Parathyroid adenoma (tissue), 2 donors: ENCODE results near the gene PRKAB1.

Experiments used
- H2AFZ ChIP-seq: fragments of 300-600 bp; sonication (generic); one replicate; pipeline ENCODE4 v1.7.0; 2017; ENCODE audit warnings: antibody characterized with exemption, mild to moderate bottlenecking
- H3K27ac ChIP-seq: fragments of 300-600 bp; sonication (generic); one replicate; pipeline ENCODE4 v1.7.0; 2017
- H3K27me3 ChIP-seq: fragments of 300-600 bp; sonication (generic); one replicate; pipeline ENCODE4 v1.7.0; 2017; ENCODE audit warnings: low read length; ENCODE audit not compliant: control insufficient read depth, insufficient read depth
- H3K36me3 ChIP-seq: fragments of 300-600 bp; sonication (generic); one replicate; pipeline ENCODE4 v1.7.0; 2017; ENCODE audit warnings: low read length; ENCODE audit not compliant: control insufficient read depth, insufficient read depth
- H3K4me1 ChIP-seq: fragments of 300-600 bp; sonication (generic); one replicate; pipeline ENCODE4 v1.7.0; 2017; ENCODE audit warnings: control low read depth
- H3K4me2 ChIP-seq: fragments of 300-600 bp; sonication (generic); one replicate; pipeline ENCODE4 v1.7.0; 2017; ENCODE audit warnings: low read length
- H3K4me3 ChIP-seq: fragments of 300-600 bp; sonication (generic); one replicate; pipeline ENCODE4 v1.7.0; 2017; ENCODE audit warnings: low read depth, low read length
- H3K79me2 ChIP-seq: fragments of 300-600 bp; sonication (generic); one replicate; pipeline ENCODE4 v1.7.0; 2017; ENCODE audit warnings: control low read depth
- H3K9ac ChIP-seq: fragments of 300-600 bp; sonication (generic); one replicate; pipeline ENCODE4 v1.7.0; 2017; ENCODE audit warnings: mild to moderate bottlenecking
- H3K9me3 ChIP-seq: fragments of 300-600 bp; sonication (generic); one replicate; pipeline ENCODE4 v1.7.0; 2017; ENCODE audit warnings: low read length; ENCODE audit not compliant: control insufficient read depth
- TF ChIP-seq, protein P1 (sequence below): fragments of 300-600 bp; sonication (generic); IDR thresholded peaks from one replicate; pipeline ENCODE4 v1.7.0; 2017; ENCODE audit warnings: antibody characterized with exemption, mild to moderate bottlenecking
- donor health status: primary hyperparathyroidism.

PRKAB1 gene

DNA sequence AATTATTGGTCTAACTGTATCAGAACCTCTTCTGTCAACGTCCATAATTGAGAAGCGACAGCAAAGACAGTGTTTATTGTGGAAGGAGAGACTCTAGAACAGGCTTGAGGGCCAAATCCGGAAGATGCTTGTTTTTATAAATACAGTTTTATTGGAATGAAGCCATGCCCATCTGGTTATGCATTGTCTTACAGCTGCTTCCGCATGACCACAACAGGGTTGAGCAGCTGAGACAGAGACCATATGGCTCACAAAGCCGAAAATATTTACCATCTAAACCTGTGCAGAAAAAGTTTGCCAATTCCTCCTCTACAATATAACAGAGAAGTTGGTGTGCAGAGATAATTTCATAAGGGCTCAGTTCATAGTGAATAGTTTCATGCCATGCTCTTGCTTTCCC lies 24.5 kb downstream of the PRKAB1 start:
- Histone ChIP-seq H2AFZ (peak overlapping the region; percentile 66), H3K9ac (no peak overlapping the region), H3K4me2 (no peak overlapping the region), H3K9me3 (no peaks in the 10 kb centered on the region), H3K27ac (peak overlapping the region; percentile 50), H3K4me1 (peaks cover 16% of the 10 kb centered on the region), H3K79me2 (no peaks in the 10 kb centered on the region), H3K36me3 (no peaks in the 10 kb centered on the region), H3K27me3 (no peaks in the 10 kb centered on the region), H3K4me3 (no peak overlapping the region)
- TF ChIP-seq, protein P1, sequence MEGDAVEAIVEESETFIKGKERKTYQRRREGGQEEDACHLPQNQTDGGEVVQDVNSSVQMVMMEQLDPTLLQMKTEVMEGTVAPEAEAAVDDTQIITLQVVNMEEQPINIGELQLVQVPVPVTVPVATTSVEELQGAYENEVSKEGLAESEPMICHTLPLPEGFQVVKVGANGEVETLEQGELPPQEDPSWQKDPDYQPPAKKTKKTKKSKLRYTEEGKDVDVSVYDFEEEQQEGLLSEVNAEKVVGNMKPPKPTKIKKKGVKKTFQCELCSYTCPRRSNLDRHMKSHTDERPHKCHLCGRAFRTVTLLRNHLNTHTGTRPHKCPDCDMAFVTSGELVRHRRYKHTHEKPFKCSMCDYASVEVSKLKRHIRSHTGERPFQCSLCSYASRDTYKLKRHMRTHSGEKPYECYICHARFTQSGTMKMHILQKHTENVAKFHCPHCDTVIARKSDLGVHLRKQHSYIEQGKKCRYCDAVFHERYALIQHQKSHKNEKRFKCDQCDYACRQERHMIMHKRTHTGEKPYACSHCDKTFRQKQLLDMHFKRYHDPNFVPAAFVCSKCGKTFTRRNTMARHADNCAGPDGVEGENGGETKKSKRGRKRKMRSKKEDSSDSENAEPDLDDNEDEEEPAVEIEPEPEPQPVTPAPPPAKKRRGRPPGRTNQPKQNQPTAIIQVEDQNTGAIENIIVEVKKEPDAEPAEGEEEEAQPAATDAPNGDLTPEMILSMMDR = no peak

DNA sequence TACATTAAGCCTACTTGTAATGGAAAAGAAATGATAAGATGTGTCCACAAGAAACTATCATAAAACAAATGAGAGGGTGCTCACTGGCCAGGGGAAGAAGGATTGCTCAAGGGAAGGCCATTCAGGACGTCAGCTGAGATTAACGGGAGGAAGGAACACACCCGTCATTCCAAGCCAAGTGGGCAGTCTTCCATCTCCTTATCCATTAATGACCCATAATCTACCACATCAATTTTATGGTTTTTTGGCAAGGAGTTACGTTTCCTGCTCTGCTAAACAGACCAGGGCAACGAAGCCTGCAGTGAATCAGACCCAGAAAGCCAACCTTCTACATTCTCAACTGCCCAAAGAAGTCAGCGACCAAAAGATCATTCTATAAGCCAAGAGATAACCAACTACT lies 25.1 kb downstream of the PRKAB1 start:
- no peaks in the 10 kb centered on the region for H3K36me3 ChIP-seq
- H3K4me2 ChIP-seq = peak overlapping the region; percentile 27
- TF ChIP-seq, protein P1 = no peak
- no peak overlapping the region for H3K9ac ChIP-seq
- no peaks in the 10 kb centered on the region for H3K27me3 ChIP-seq
- H2AFZ ChIP-seq = peak overlapping the region; percentile 66
- no peaks in the 10 kb centered on the region for H3K9me3 ChIP-seq
- no peak overlapping the region for H3K4me3 ChIP-seq
- peak overlapping the region; percentile 50 for H3K27ac ChIP-seq
- no peaks in the 10 kb centered on the region for H3K79me2 ChIP-seq
- H3K4me1 ChIP-seq = peaks cover 16% of the 10 kb centered on the region

DNA sequence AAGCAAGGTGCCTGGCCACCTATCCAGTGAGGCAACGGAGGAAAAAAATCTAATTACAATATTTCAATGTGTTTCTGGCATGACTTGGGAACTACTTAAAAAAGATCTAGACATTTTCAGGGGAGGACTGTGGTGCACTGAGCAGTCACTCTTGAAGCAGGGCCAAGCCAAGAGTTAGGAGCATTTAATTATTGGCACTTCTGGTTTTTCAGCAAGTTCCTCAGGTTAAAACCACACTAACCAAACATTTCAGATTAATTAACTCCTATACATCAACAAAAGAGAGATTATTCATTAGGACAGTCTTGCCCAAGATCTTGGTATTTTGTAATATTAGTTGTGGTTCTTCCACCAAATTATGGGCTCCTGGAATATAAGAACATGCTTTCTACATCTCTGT lies 25.6 kb downstream of the PRKAB1 start:
- Histone ChIP-seq H3K9me3 (no peaks in the 10 kb centered on the region), H3K36me3 (no peaks in the 10 kb centered on the region), H3K4me2 (peak overlapping the region; percentile 27), H3K4me1 (peaks cover 16% of the 10 kb centered on the region), H3K27me3 (no peaks in the 10 kb centered on the region), H3K79me2 (no peaks in the 10 kb centered on the region), H3K9ac (no peak overlapping the region), H2AFZ (peak overlapping the region; percentile 66), H3K4me3 (no peak overlapping the region), H3K27ac (peak overlapping the region; percentile 50)
- TF ChIP-seq, protein P1 = no peak

DNA sequence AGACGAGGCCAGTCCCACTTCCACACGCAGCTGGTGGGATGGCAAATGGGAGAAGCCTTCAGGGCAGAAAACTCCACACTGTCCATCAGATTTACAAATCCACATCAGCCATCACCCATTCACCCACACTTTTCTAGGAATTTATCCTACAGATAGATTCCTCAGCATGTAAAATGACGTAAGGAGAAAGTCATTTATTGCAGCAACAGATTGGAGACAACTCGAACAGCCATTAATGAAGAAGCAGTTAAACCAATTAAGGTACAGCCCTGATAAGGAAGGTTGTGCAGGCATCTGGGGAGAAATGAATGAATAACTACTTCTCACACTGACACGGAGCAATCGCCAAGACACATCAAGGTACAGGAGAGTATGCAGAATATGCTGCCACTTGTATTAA lies 26.2 kb downstream of the PRKAB1 start:
- no peak overlapping the region for H3K4me3 ChIP-seq
- TF ChIP-seq, protein P1 = no peak
- H3K27ac ChIP-seq = peak overlapping the region; percentile 50
- H3K9ac ChIP-seq = no peak overlapping the region
- peaks cover 16% of the 10 kb centered on the region for H3K4me1 ChIP-seq
- no peak overlapping the region for H2AFZ ChIP-seq
- no peaks in the 10 kb centered on the region for H3K36me3 ChIP-seq
- no peaks in the 10 kb centered on the region for H3K9me3 ChIP-seq
- H3K4me2 ChIP-seq = no peak overlapping the region
- no peaks in the 10 kb centered on the region for H3K79me2 ChIP-seq
- no peaks in the 10 kb centered on the region for H3K27me3 ChIP-seq

DNA sequence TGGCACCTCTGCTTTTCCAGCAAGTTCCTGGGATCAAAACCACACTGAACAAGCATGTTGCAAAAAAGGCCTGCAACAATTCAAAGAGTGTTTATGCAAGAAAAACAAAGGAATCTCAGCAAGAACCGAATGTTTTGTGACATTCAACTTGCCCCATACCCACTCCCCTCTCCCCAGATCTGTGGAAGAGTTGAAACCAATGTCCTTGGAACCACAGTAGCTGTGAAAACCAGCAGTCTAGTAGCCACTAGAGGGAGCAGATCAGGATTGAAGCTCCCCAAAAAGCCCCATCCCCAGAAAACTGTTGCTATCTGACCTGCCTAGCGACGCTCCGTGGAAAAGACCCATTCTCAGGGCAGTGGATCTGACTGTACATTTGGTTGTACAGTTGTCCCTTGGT lies 27.1 kb downstream of the PRKAB1 start:
- no peak overlapping the region for H2AFZ ChIP-seq
- no peaks in the 10 kb centered on the region for H3K9me3 ChIP-seq
- H3K36me3 ChIP-seq = no peaks in the 10 kb centered on the region
- no peak overlapping the region for H3K9ac ChIP-seq
- no peaks in the 10 kb centered on the region for H3K79me2 ChIP-seq
- no peak overlapping the region for H3K27ac ChIP-seq
- peaks cover 16% of the 10 kb centered on the region for H3K4me1 ChIP-seq
- no peak overlapping the region for H3K4me3 ChIP-seq
- H3K4me2 ChIP-seq = no peak overlapping the region
- no peaks in the 10 kb centered on the region for H3K27me3 ChIP-seq
- TF ChIP-seq, protein P1 = peak; percentile 45
